HUES64 (cell line): Measurements from ENCODE around the gene SIAH1.
A peak's percentile ranks its signal among the peaks of the same experiment; 100 is the strongest.
"Not testable (repeated sequence)": the region's sequence is repeated elsewhere in the genome, so short reads cannot be mapped to it uniquely, and the experiment has no call there.

ENCODE experiments used
- H3K27ac ChIP-seq: 2 replicates; pipeline ENCODE4 v1.7.0; 2013; ENCODE audit warnings: low read depth, low read length, inconsistent platforms
- H3K27me3 ChIP-seq: 2 replicates; pipeline ENCODE4 v1.6.1; 2013; ENCODE audit warnings: mild to moderate bottlenecking, low read length; ENCODE audit not compliant: insufficient read depth
- H3K36me3 ChIP-seq: 2 replicates; pipeline ENCODE4 v1.6.1; 2013; ENCODE audit warnings: mild to moderate bottlenecking, low read length; ENCODE audit not compliant: insufficient read depth
- H3K4me1 ChIP-seq: 2 replicates; pipeline ENCODE4 v1.6.1; 2013; ENCODE audit warnings: mild to moderate bottlenecking, low read length, moderate library complexity; ENCODE audit not compliant: insufficient read depth
- H3K4me3 ChIP-seq: 2 replicates; pipeline ENCODE4 v1.5.1; 2013; ENCODE audit warnings: mild to moderate bottlenecking, low read length, moderate library complexity
- H3K9ac ChIP-seq: 2 replicates; pipeline ENCODE4 v1.6.1; 2013; ENCODE audit warnings: mild to moderate bottlenecking, low read depth, low read length
- H3K9me3 ChIP-seq: 2 replicates; pipeline ENCODE4 v1.6.1; 2013; ENCODE audit warnings: low read depth, low read length; ENCODE audit not compliant: insufficient read depth
- WGBS: fragments of 150-250, 120-280 bp; methylation state at CpG from one replicate; pipeline ENCODE4 v1.1.7; 2013; ENCODE audit warnings: missing lambda C conversion rate; 5-methylcytosine and 5-hydroxymethylcytosine counted together

SIAH1 gene

GRCh38 chr16:48374255-48374654 is 11.0 kb downstream of the SIAH1 start:
- H3K36me3 ChIP-seq, result no peaks in the 10 kb centered on the region
- H3K9me3 ChIP-seq, result no peaks in the 10 kb centered on the region
- no peak overlapping the region for H3K9ac ChIP-seq
- H3K4me1 ChIP-seq, result peaks cover 43% of the 10 kb centered on the region
- WGBS, result 93% methylated on average over 2 of the region's 2 CpGs
- no peaks in the 10 kb centered on the region for H3K27me3 ChIP-seq
- no peak overlapping the region for H3K4me3 ChIP-seq
- H3K27ac ChIP-seq, result no peak overlapping the region

- Histone ChIP-seq H3K4me1 (peaks cover 37% of the 10 kb centered on the region), H3K27ac (no peak overlapping the region; the same call in 1 of the 2 replicates), H3K36me3 (no peaks in the 10 kb centered on the region), H3K4me3 (no peak overlapping the region), H3K9me3 (no peaks in the 10 kb centered on the region), H3K9ac (no peak overlapping the region), H3K27me3 (no peaks in the 10 kb centered on the region)
- 92% methylated on average over 4 of the region's 4 CpGs for WGBS
Measured at GRCh38 chr16:48373258-48374029, 11.8 kb downstream of the SIAH1 start.

DNA sequence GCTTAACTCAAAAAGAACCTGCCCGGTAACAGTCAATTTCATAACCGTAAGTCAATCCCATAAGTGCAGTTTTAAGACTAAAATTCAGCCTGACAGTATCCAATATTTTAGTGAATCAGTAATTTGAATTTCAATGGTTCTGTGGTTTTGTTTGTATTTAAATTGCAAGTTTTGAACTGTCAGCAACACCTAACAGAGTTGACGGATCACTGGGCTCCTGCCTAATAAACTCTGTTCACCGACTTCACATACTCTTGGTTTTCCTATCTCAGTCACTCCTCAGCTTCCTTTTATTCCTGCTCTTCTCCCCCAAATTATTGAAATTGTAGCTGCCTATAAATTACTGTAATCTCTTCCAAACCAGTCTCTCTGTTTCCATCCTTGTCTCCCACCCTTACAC is 12.5 kb downstream of the SIAH1 start:
- H3K4me1 ChIP-seq, result peaks cover 37% of the 10 kb centered on the region
- no peak overlapping the region for H3K4me3 ChIP-seq
- no peaks in the 10 kb centered on the region for H3K9me3 ChIP-seq
- WGBS, result 92% methylated on average over 4 of the region's 4 CpGs
- no peaks in the 10 kb centered on the region for H3K36me3 ChIP-seq
- H3K27me3 ChIP-seq, result no peaks in the 10 kb centered on the region
- H3K9ac ChIP-seq, result no peak overlapping the region
- H3K27ac ChIP-seq, result no peak overlapping the region

GRCh38 chr16:48371393-48371780 is 13.8 kb downstream of the SIAH1 start:
- Histone ChIP-seq H3K4me3 (no peak overlapping the region), H3K9ac (no peak overlapping the region), H3K9me3 (no peaks in the 10 kb centered on the region), H3K27me3 (no peaks in the 10 kb centered on the region), H3K36me3 (no peaks in the 10 kb centered on the region), H3K27ac (no peak overlapping the region), H3K4me1 (peaks cover 41% of the 10 kb centered on the region)

- H3K27me3 ChIP-seq, H3K9me3 ChIP-seq, H3K27ac ChIP-seq, H3K9ac ChIP-seq, H3K4me3 ChIP-seq, H3K36me3 ChIP-seq: not testable (repeated sequence)
- 94% methylated on average over 17 of the region's 18 CpGs for WGBS
- H3K4me1 ChIP-seq, result peaks cover 42% of the 10 kb centered on the region
Measured at GRCh38 chr16:48370668-48371392, 14.4 kb downstream of the SIAH1 start.

- Histone ChIP-seq H3K4me1 (peaks cover 45% of the 10 kb centered on the region), H3K9me3 (no peaks in the 10 kb centered on the region)
- 97% methylated on average over 8 of the region's 8 CpGs for WGBS
Measured at GRCh38 chr16:48370229-48370628, 15.0 kb downstream of the SIAH1 start.

DNA sequence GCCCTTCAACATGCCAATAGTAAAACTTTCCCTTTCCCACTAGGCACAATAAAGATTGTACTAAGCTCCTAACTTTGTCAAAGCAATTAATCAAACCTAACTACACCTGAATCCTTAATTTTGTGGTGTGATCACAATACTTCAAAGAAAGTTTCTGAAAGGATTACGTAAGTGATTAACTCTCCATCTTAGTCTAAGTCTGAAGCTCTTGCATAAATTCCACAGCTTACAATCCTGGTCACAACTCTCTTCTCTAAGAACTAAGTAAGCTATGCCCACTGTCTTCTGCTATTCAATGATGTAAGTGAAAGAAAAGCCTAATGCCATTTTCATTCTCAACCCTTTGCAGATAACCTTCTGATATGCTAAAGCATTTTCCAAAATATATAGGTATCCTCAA is 15.4 kb downstream of the SIAH1 start:
- H3K27ac ChIP-seq, result no peak overlapping the region
- no peaks in the 10 kb centered on the region for H3K27me3 ChIP-seq
- no peak overlapping the region for H3K4me3 ChIP-seq
- no peak overlapping the region for H3K9ac ChIP-seq
- no peaks in the 10 kb centered on the region for H3K9me3 ChIP-seq
- peaks cover 46% of the 10 kb centered on the region for H3K4me1 ChIP-seq
- WGBS, result 100% methylated on average over 1 of the region's 1 CpG
- H3K36me3 ChIP-seq, result no peaks in the 10 kb centered on the region

More at GRCh38 chr16:48370229-48370628, 15.0 kb downstream of the SIAH1 start:
- H3K9ac ChIP-seq, result no peak overlapping the region
- no peaks in the 10 kb centered on the region for H3K36me3 ChIP-seq
- no peak overlapping the region for H3K27ac ChIP-seq
- H3K27me3 ChIP-seq, result no peaks in the 10 kb centered on the region
- no peak overlapping the region for H3K4me3 ChIP-seq

DNA sequence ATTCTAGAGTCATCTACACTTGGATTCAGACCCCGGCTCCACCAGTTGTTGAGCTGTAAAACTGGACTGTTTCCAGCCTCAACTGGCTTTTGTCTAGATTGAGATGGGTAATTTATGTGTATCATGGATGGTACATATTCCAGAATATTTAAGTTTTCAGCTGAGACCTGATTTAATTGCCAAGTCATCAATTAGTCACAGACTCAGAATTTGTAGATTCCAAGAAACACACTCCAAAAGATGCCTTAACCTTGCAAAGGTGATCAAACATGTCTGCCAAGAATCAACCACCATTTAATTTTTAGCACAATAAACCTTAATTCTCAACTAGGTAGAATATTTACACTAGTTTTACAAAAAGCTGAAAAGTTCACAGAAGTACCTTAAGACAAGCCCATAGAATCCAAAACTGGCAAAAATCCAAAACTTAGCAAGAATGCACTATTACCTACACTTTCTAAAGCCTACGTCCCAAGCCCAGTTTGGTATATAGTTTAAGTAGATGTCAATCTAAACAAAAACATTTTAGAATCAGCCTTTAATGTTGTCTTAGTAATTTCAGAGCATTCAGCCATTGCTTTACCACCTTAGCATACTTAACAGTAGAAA is 17.7 kb downstream of the SIAH1 start:
- Histone ChIP-seq H3K36me3 (peaks cover 1% of the 10 kb centered on the region; the same call in 1 of the 2 replicates), H3K27ac (no peak overlapping the region; the same call in 1 of the 2 replicates), H3K9me3 (no peaks in the 10 kb centered on the region), H3K9ac (no peak overlapping the region), H3K4me3 (no peak overlapping the region), H3K4me1 (peaks cover 30% of the 10 kb centered on the region), H3K27me3 (no peaks in the 10 kb centered on the region)
- WGBS, result 94% methylated on average over 1 of the region's 2 CpGs

DNA sequence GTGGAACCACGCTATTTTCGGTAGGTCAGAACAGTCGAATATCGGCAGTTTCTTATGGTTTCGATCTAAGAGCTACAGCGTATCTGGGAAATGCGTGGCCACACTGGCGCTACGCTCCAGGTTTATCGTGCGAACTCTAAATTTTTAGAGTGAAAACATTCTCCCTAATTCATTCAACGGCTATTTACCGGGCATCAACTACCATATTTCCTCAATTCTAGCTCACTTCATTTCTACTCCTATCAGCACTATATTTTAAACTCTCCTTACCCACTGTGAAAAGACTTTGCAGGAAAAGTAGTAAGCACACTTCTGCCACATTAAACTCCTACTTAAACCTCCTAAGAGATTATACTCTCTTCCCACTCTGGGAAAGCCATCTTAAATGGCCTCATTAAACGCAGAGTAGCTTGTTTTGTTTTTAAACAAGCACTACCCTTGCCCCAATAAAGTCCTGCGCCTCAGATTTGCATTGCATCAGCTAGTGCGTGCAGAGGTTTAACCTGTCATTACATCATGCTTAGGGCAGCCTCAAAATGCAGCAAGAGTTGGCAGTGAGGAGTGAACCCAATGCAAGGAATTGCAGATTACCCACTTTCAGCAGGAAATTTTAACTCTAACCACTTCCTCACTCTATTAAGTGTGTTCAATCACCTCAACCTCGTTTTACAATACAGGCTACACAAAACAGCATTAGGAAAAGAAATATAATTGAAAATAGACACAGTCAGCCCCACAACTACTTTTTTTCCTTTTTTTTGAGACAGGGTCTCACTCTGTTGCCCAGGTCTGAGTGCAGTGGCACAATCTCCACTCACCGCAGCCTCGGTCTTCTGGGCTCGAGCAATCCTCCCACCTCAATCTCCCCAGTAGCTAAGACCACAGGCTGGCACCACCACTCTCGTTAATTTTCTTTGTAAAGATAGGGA is 18.8 kb downstream of the SIAH1 start:
- peaks cover 12% of the 10 kb centered on the region for H3K36me3 ChIP-seq
- H3K4me3 ChIP-seq, result peak overlapping the region; percentile 72
- WGBS, result 18% methylated on average over 21 of the region's 21 CpGs
- peak overlapping the region; percentile 83; the same call in 1 of the 2 replicates for H3K27ac ChIP-seq
- peaks cover 28% of the 10 kb centered on the region for H3K4me1 ChIP-seq
- no peaks in the 10 kb centered on the region for H3K27me3 ChIP-seq
- H3K9me3 ChIP-seq, result no peaks in the 10 kb centered on the region
- peak overlapping the region; percentile 75 for H3K9ac ChIP-seq

DNA sequence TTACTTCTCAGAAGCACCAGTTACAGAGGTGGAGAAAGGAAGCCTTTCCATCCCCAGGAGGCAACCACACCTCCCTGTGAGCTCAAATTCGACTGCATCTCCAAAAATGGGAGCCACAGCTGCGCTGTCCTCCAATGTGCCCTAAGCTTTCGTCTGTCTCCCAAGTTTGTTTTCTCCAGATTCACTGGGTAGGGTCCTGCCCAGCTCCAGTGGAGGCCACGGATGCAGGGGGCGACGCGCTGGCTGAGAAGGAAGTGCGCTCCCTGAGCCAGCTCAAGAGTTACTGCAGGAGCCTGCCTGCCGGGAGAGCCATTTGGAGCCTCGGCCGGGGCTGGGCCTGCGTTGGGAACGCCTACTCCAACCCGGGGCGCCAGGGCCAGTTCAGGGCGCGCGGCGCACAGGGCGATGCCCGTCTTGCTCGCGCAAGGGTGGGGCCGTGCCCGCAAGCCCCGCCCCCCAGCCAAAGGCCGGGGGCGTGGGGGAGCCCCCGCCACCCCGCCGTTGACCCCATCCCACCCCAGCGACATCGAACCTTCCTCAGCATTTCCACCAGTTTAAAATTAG is 19.5 kb downstream of the SIAH1 start:
- H3K9ac ChIP-seq, result peak overlapping the region; percentile 75
- peaks cover 31% of the 10 kb centered on the region for H3K4me1 ChIP-seq
- no peaks in the 10 kb centered on the region for H3K27me3 ChIP-seq
- H3K4me3 ChIP-seq, result peak overlapping the region; percentile 72
- peak overlapping the region; percentile 83; the same call in 1 of the 2 replicates for H3K27ac ChIP-seq
- no peaks in the 10 kb centered on the region for H3K9me3 ChIP-seq
- WGBS, result 1% methylated on average over 33 of the region's 33 CpGs
- peaks cover 17% of the 10 kb centered on the region for H3K36me3 ChIP-seq
